T-cell (primary cell): ENCODE results near the gene ZNF276. TPM values are rescaled to one million over a fixed set of nuclear protein-coding genes. Genes with fewer than 3 reads are reported as not detected.
"Not testable (repeated sequence)": the region's sequence is repeated elsewhere in the genome, so short reads cannot be mapped to it uniquely, and the experiment has no call there.

ENCODE experiments used
- ATAC-seq, 4 experiments: fragments of 200-7000 bp in 3 of 4; fragments of 150-1000 bp in 1 of 4; cut with Tn5 transposase; replicated peaks in 1 of 4; 1 replicate in 3 of 4; 2 replicates in 1 of 4; pipeline ENCODE4 v1.10.0; 2021; ENCODE audit warnings: moderate library complexity in 3 of 4, mild to moderate bottlenecking in 2 of 4, moderate number of reproducible peaks in 1 of 4
- CTCF ChIA-PET, 2 donors: fragments of 300-600 bp; sonication (Branson Sonifier 250); formaldehyde crosslinking; loops; one replicate each; lab custom pipeline; 2022; ENCODE audit warnings: antibody characterized with exemption in 2 of 2; lab: Charles Lee
- POLR2A ChIA-PET, 2 donors: fragments of 300-600 bp; sonication (Branson Sonifier 250); formaldehyde crosslinking; loops; one replicate each; lab custom pipeline; 2022; ENCODE audit warnings: antibody characterized with exemption in 2 of 2; lab: Charles Lee
- DNase-seq, 35 experiments: peaks; one replicate each; pipeline versions ENCODE4 v3.0.0 to v3.0.0-alpha.2; 2013 to 2023
- H3K27ac ChIP-seq: one replicate; pipeline ENCODE4 v1.5.1; 2013; ENCODE audit warnings: low read length
- H3K27me3 ChIP-seq, 2 experiments: replicated peaks in 1 of 2; 1 replicate in 1 of 2; 2 replicates in 1 of 2; pipeline versions ENCODE4 v1.6.1 to v1.7.0; 2013; ENCODE audit warnings: low read length in 1 of 2, mixed read lengths in 1 of 2; ENCODE audit not compliant: control insufficient read depth in 2 of 2, insufficient read depth in 2 of 2; ENCODE audit errors: extremely low read depth in 1 of 2
- H3K36me3 ChIP-seq, 2 donors: 1 replicate in 1 of 2; 2 replicates in 1 of 2; pipeline versions ENCODE4 v1.6.1 to v1.7.0; 2013; ENCODE audit warnings: low read length in 1 of 2; ENCODE audit not compliant: control insufficient read depth in 2 of 2, insufficient read depth in 1 of 2; ENCODE audit errors: extremely low read depth in 1 of 2
- H3K4me1 ChIP-seq, 2 experiments: 1 replicate in 1 of 2; 2 replicates in 1 of 2; pipeline versions ENCODE4 v1.6.1 to v1.7.0; 2013; ENCODE audit warnings: low read length in 2 of 2, mixed read lengths in 1 of 2; ENCODE audit not compliant: insufficient read depth in 2 of 2, control insufficient read depth in 1 of 2; ENCODE audit errors: extremely low read depth in 1 of 2
- H3K4me3 ChIP-seq, 2 donors: 1 replicate in 1 of 2; 2 replicates in 1 of 2; pipeline versions ENCODE4 v1.5.1 to v1.7.0; 2013; ENCODE audit warnings: mild to moderate bottlenecking in 2 of 2, low read length in 1 of 2, moderate library complexity in 1 of 2; ENCODE audit not compliant: control insufficient read depth in 1 of 2; ENCODE audit errors: extremely low read depth in 1 of 2
- H3K9me3 ChIP-seq: 2 replicates; pipeline ENCODE4 v1.7.0; 2013
- H3K27ac Mint-ChIP-seq, 2 donors: one replicate each; pipeline ENCODE4 v1.8.0; 2020 to 2021; ENCODE audit warnings: mild to moderate bottlenecking in 2 of 2, mixed read lengths in 2 of 2
- H3K27me3 Mint-ChIP-seq, 2 donors: one replicate each; pipeline ENCODE4 v1.8.0; 2021 to 2022; ENCODE audit warnings: mixed read lengths in 2 of 2
- H3K36me3 Mint-ChIP-seq: one replicate; pipeline ENCODE4 v1.8.0; 2021; ENCODE audit warnings: mixed read lengths
- H3K4me1 Mint-ChIP-seq, 3 donors: one replicate each; pipeline ENCODE4 v1.8.0; 2020 to 2022; ENCODE audit warnings: mixed read lengths in 3 of 3, mild to moderate bottlenecking in 1 of 3
- H3K4me3 Mint-ChIP-seq, 3 donors: one replicate each; pipeline ENCODE4 v1.8.0; 2020 to 2022; ENCODE audit warnings: mild to moderate bottlenecking in 3 of 3, mixed read lengths in 3 of 3, moderate library complexity in 3 of 3
- H3K9me3 Mint-ChIP-seq, 3 donors: one replicate each; pipeline ENCODE4 v1.8.0; 2020 to 2022; ENCODE audit warnings: mixed read lengths in 3 of 3
- WGBS: methylation state at CpG from one replicate; pipeline ENCODE4 v1.1.5; 2013; ENCODE audit warnings: missing lambda C conversion rate; ENCODE audit not compliant: insufficient coverage; 5-methylcytosine and 5-hydroxymethylcytosine counted together
- total RNA-seq, 35 experiments: library from RNA in 6 of 35; stranded (reverse) in 6 of 35; fragments of 120-200 nt in 1 of 35; gene quantifications; one replicate each; pipeline versions ENCODE4 v1.2.1 to v1.2.4 and lab custom pipeline; 2013 to 2026

The ZNF276 gene
- total RNA-seq (100 to 1,000 TPM; 131 to 203 (median 195) TPM), total RNA-seq (lab: John Stamatoyannopoulos, UW) (56.5 to 462 (median 255) reads per million in 29 experiments)
- total RNA-seq (2013): 115 TPM

GRCh38 chr16:89720813-89721545 lies at the start of gene ZNF276, which contains the start of gene VPS9D1:
Gene ZNF276 (plus strand): TSS chr16:89721537. CDS start chr16:89721641, 104 bp downstream.
Gene VPS9D1 (minus strand): TSS chr16:89720898. CDS start chr16:89720861, 37 bp downstream.
- Histone ChIP-seq H3K27ac (peak within 1 kb of the TSS; percentile 76), H3K4me3 (peak within 1 kb of the TSS; percentile 70 to 81), H3K9me3 (no peaks in the 10 kb centered on the region), H3K36me3 (peaks cover 4 to 29% of the 10 kb centered on the region in 2 donors), H3K4me1 (peaks cover 6 to 49% of the 10 kb centered on the region in 2 experiments), H3K27me3 (no peaks in the 10 kb centered on the region)
- WGBS: under 1% methylated on average over 98 of the region's 103 CpGs
- Mint-ChIP-seq H3K27me3 (no peaks in the 10 kb centered on the region), H3K4me1 (peaks cover 32 to 44% (median 37%) of the 10 kb centered on the region in 3 donors), H3K36me3 (peaks cover 12% of the 10 kb centered on the region), H3K27ac (peak within 1 kb of the TSS; percentile 96 to 99), H3K9me3 (no peaks in the 10 kb centered on the region), H3K4me3 (peak within 1 kb of the TSS; percentile 84 to 99 (median 96))
- ChIA-PET CTCF (no interaction called here), POLR2A (no interaction called here)
- peak; percentile 55 to 65 (median 60) for ATAC-seq
- DNase-seq: peak; percentile 57 to 90 (median 79)

DNA sequence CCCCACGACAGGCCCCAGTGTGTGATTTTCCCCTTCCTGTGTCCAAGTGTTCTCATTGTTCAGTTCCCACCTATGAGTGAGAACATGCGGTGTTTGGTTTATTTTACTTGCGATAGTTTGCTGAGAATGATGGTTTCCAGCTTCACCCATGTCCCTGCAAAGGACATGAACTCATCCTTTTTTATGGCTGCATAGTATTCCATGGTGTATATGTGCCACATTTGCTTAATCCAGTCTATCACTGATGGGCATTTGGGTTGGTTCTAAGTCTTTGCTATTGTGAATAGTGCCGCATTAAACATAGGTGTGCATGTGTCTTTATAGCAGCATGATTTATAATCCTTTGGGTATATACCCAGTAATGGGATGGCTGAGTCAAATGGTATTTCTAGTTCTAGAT lies 49.8 kb upstream of the ZNF276 start:
- peaks cover 9 to 13% (median 11%) of the 10 kb centered on the region in 3 donors for H3K4me1 Mint-ChIP-seq

GRCh38 chr16:89672177-89672941 lies 49.0 kb upstream of the ZNF276 start:
- CTCF ChIA-PET: no interaction called here

More for the DNA sequence above, 49.8 kb upstream of the ZNF276 start:
- H3K9me3 Mint-ChIP-seq, H3K27me3 ChIP-seq, H3K27ac Mint-ChIP-seq, H3K4me3 Mint-ChIP-seq, H3K27ac ChIP-seq, ATAC-seq, H3K4me3 ChIP-seq, H3K36me3 Mint-ChIP-seq, H3K27me3 Mint-ChIP-seq, H3K9me3 ChIP-seq, DNase-seq, H3K4me1 ChIP-seq, H3K36me3 ChIP-seq, CTCF ChIA-PET: not testable (repeated sequence)
- POLR2A ChIA-PET: interaction anchor here in 1 of 2 donors (0.7 kb wide), 1 partner anchor 223 kb away, joined by 3 read pairs; no protein-coding TSS in a partner anchor
- no CpG with 5 or more reads among the region's 4 CpGs for WGBS

DNA sequence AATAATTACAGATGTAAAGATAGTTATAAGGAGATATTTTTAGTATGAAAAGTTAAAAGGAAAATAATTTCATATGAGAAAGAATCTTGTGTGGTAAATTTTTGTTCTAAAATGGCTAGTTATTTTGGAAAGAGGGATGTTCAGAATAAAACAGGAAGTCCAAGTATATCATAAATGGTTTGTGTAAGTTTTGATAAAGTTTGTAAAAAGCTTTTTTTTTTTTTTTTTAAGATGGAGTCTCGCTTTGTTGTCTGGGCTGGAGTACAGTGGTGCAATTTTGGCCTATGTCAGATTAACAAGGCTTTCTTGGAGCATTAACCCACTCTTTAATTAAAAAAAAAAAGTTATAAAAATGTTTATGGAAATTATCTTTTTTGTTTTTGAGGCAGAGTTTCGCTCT lies 43.1 kb upstream of the ZNF276 start:
- no peaks in the 10 kb centered on the region for H3K36me3 Mint-ChIP-seq
- no peaks in the 10 kb centered on the region for H3K9me3 Mint-ChIP-seq
- Histone ChIP-seq H3K27ac (no peak overlapping the region), H3K27me3 (no peaks in the 10 kb centered on the region), H3K9me3 (no peaks in the 10 kb centered on the region), H3K4me1 (no peaks in the 10 kb centered on the region), H3K36me3 (no peaks in the 10 kb centered on the region), H3K4me3 (no peak overlapping the region)
- no peak overlapping the region for H3K27ac Mint-ChIP-seq
- DNase-seq (no peak), ATAC-seq (no peak)
- ChIA-PET CTCF (interaction anchor here in 1 of 2 donors (0.6 kb wide), 1 partner anchor 11 kb away, joined by 4 read pairs; no protein-coding TSS in a partner anchor), POLR2A (interaction anchor here (0.5 to 0.7 kb wide), 3 partner anchors 10 to 368 kb away, joined by 3 to 4 read pairs (median 3); no protein-coding TSS in a partner anchor)
- WGBS: 86% methylated on average over 1 of the region's 2 CpGs
- H3K4me1 Mint-ChIP-seq: no peaks in the 10 kb centered on the region
- H3K27me3 Mint-ChIP-seq: no peaks in the 10 kb centered on the region
- no peak overlapping the region for H3K4me3 Mint-ChIP-seq

More at GRCh38 chr16:89672177-89672941, 49.0 kb upstream of the ZNF276 start:
- Mint-ChIP-seq H3K9me3 (no peaks in the 10 kb centered on the region), H3K36me3 (no peaks in the 10 kb centered on the region), H3K27me3 (no peaks in the 10 kb centered on the region), H3K4me1 (peaks cover 9 to 13% (median 11%) of the 10 kb centered on the region in 3 donors), H3K27ac (no peak overlapping the region), H3K4me3 (no peak overlapping the region)
- peaks cover 0 to 5% of the 10 kb centered on the region in 2 experiments for H3K4me1 ChIP-seq
- H3K9me3 ChIP-seq: no peaks in the 10 kb centered on the region
- H3K27ac ChIP-seq: no peak overlapping the region
- POLR2A ChIA-PET: no interaction called here
- H3K36me3 ChIP-seq: no peaks in the 10 kb centered on the region
- H3K27me3 ChIP-seq: no peaks in the 10 kb centered on the region
- 96% methylated on average over 9 of the region's 16 CpGs for WGBS
- no peak overlapping the region for H3K4me3 ChIP-seq
- ATAC-seq (no peak), DNase-seq (no peak)

- POLR2A ChIA-PET: no interaction called here
- no peaks in the 10 kb centered on the region for H3K27me3 ChIP-seq
- DNase-seq (no peak), ATAC-seq (no peak)
- CTCF ChIA-PET: interaction anchor here in 1 of 2 donors (1.5 kb wide), 1 partner anchor 15 kb away, joined by 18 read pairs; no protein-coding TSS in a partner anchor
- no peaks in the 10 kb centered on the region for H3K9me3 Mint-ChIP-seq
- peaks cover 15 to 19% (median 17%) of the 10 kb centered on the region in 3 donors for H3K4me1 Mint-ChIP-seq
- H3K27me3 Mint-ChIP-seq: no peaks in the 10 kb centered on the region
- H3K4me3 ChIP-seq: no peak overlapping the region
- H3K36me3 ChIP-seq: peaks cover 0 to 6% of the 10 kb centered on the region in 2 donors
- peak overlapping the region in 1 of 2 donors; percentile 23 for H3K27ac Mint-ChIP-seq
- H3K4me1 ChIP-seq: peaks cover 7 to 20% of the 10 kb centered on the region in 2 experiments
- H3K36me3 Mint-ChIP-seq: peaks cover 5% of the 10 kb centered on the region
- H3K27ac ChIP-seq: no peak overlapping the region
- WGBS: no CpG with 5 or more reads among the region's 1 CpG
- peak overlapping the region; percentile 51 to 91 (median 86) for H3K4me3 Mint-ChIP-seq
- no peaks in the 10 kb centered on the region for H3K9me3 ChIP-seq
Observed at GRCh38 chr16:89685916-89686315, 35.4 kb upstream of the ZNF276 start.
